HG02981 (cell line): ENCODE measurements around the gene STX10.
"Not testable (repeated sequence)": the region's sequence is repeated elsewhere in the genome, so short reads cannot be mapped to it uniquely, and the experiment has no call there.

ENCODE experiments used
- ATAC-seq: cut with Tn5 transposase; IDR thresholded peaks from one replicate; pipeline ENCODE4 v1.9.1; 2021; ENCODE audit warnings: mild to moderate bottlenecking, moderate library complexity; ENCODE audit not compliant: unreplicated experiment

The STX10 gene

DNA sequence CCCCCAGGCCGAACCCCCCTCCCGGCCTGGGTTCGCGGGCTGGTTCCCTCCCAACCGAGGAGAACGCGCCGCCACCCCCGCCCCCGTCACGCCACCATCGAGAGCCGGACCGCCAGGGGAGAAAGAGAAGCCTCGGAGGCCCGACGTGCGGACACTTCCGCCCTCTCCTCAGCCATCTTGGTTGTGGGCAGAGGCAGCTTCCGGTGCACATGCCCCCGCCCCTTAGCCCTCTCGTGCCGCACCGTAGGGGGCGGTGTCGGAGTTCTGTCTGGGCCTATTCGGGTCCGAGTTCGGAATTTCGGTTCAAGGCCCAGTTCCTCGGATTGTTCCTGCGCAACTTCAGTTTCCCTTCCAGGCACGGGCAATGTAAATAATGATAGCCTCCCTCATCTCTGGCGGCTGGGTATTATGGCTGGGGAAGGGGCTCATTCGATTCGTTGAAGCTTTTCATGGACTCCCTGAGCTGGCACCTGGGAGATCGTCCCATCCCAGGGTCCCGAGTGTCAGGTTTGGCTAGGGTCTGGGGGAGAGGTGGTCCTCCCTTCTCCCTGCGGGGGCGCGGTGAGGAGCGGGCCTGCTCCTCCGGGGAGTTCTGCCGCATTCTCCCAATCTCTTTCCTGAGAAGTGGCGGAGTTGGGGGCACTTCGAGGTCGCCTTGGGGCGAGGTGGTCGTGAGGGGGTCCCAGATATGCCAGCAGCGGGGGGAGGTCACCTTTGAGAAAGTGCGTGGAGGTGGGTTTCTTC, at the start of gene STX10, which contains the start of gene IER2:
STX10 (minus strand) TSS at position 189 of the 744 bp plus-strand sequence. CDS start 202 bp downstream, outside the sequence.
IER2 (plus strand) TSS at position 225 of the 744 bp plus-strand sequence. CDS start 2,776 bp downstream, outside the sequence.
- ATAC-seq, result peak; percentile 35

DNA sequence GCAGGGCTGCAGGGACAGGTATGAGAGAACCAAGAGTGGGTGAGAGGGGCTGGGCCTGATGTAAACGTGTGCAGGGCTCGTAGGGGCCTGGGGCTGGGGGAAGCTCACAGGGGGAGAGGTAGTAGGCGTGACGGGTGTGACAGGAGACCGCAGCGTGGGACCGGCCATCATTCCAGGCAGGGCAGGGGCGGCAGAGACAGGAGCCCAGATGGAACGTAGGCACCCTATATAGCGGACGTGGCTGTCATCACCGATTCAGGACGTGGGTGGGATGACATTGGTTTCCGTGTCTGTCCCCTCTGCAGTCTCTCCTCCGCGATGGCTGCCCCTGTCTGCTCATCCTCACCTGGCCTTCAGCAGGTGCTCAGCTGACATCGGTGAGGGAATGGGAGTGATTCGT, 48.5 kb upstream of the STX10 start:
- no peak for ATAC-seq

DNA sequence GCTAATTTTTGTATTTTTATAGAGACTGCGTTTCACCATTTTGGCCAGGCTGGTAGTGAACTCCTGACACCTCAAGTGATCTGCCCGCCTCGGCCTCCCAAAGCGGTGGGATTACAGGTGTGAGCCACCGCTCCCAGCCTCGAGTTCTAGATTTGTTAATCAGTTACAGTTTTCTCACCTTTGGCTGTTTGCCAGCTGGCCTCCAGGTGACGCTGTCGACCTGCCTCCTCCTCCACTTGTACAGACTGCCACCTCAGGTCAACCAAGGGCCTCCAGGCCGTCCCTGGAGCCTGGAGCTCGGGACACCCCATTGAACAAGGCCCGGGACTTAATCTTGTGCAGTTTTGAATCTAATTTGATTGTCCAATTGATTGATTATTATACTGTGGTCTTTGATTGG, 45.5 kb upstream of the STX10 start:
- no peak for ATAC-seq

DNA sequence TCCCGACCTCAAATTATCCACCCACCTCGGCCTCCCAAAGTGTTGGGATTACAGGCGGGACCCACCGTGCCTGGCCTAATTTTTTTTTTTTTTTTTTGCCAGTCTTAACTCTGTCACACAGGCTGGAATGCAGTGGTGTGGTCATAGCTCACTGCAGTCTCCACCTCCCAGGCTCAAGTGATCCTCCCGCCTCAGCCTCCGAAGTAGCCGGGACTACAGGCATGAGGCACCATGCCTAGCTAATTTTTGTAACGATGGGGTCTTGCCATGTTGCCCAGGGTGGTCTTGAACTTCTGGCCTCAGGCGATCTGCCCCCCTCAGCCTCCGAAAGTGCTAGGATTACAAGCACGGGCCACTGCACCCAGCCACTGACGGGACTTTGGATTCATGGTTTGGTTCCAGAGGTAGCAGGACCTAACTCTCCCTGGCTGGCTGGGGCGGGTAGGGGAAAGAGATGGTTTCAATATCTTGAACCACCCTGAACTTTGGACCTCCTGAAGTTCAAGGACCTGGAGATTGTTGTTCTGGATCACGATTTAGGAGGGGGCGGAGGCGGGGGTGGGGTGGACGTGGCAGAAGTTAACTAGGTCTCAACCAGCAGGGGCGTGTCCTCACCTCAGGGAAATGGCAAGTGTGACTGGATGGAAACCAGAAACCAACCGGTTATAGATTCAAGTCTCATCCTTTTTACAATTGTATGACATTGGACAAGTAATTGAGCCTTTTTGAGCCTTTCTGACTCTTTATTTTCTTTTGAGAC, 40.8 kb upstream of the STX10 start:
- ATAC-seq, result no peak

DNA sequence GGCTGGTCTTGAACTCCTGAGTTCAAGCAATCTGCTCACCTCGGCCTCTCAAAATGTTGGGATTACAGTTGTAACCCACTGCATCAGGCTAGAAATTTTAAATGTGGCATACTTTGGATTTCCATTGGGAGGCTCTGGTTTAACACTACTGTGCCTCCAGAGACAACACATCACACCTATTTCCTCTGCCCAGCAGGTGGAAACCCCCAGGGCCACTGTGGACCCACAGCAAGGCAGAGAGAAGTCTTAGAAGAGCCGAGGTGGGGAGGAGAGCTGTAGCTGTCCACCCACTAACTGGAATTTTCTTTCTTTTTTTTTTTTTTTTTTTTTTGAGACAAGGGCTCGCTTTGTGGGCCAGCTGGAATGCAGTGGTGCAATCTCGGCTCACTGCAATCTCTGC, 39.4 kb upstream of the STX10 start:
- no peak for ATAC-seq

DNA sequence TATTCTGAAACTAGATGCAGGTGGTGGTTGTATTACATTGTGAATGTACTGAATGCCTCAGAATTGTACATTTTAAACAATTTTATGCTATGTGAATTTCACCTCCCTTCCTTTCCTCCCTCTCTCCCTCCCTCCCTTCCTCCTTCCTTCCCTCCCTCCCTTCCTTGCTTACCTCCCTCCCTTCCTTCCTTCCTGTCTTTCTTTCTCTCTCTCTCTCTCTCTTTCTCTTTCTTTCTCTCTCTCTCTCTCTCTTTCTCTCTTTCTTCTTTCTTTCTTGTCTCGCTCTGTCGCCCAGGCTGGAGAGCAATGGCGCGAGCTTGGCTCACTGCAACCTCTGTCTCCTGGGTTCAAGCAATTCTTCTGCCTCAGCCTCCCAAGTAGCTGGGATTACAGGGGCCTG, 37.2 kb upstream of the STX10 start:
- ATAC-seq, result no peak

DNA sequence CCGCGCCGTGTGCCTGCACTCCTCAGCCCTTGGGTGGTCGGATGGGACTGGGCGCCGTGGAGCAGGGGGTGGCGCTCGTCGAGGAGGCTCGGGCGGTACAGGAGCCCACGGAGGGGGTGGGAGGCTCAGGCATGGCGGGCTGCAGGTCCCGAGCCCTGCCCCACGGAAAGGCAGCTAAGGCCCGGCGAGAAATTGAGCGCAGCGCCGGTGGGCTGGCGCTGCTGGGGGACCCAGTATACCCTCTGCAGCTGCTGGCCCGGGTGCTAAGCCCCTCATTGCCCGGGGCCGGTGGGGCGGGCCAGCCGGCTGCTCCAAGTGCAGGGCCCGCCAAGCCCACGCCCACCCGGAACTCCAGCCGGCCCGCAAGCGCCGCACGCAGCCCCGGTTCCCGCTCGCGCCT, 36.5 kb upstream of the STX10 start:
- ATAC-seq, result not testable (repeated sequence)

DNA sequence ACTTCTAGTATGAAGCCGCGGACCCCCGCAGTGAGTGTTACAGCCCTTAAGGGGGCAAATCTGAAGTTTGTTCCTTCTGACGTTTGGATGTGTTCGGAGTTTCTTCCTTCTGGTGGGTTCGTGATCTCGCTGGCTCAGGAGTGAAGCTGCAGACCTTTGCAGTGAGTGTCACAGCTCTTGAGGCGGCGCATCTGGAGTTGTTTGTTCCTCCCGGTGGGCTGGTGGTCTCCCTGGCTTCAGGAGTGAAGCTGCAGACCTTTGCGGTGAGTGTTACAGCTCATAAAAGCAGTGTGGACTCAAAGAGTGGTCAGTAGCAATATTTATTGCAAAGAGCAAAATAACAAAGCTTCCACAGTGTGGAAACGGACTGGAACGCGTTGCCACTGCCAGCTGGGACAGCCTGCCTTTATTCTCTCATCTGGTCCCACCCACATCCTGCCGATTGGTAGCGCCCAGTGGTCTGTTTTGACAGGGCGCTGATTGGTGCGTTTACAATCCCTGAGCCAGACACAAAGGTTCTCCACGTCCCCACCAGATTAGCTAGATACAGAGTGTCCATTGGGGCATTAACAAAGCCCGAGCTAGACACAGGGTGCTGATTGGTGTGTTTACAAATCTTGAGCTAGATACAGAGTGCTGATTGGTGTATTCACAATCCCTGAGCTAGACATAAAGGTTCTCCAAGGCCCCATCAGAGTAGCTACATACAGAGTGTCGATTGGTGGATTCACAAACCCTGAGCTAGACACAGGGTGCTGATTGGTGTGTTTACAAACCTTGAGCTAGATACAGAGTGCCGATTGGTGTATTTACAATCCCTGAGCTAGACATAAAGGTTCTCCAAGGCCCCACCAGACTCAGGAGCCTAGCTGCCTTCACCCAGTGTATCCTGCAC, 35.8 kb upstream of the STX10 start:
- ATAC-seq, result not testable (repeated sequence)

- ATAC-seq, result not testable (repeated sequence)
Measured at GRCh38 chr19:13184926-13185325, 34.8 kb upstream of the STX10 start.

DNA sequence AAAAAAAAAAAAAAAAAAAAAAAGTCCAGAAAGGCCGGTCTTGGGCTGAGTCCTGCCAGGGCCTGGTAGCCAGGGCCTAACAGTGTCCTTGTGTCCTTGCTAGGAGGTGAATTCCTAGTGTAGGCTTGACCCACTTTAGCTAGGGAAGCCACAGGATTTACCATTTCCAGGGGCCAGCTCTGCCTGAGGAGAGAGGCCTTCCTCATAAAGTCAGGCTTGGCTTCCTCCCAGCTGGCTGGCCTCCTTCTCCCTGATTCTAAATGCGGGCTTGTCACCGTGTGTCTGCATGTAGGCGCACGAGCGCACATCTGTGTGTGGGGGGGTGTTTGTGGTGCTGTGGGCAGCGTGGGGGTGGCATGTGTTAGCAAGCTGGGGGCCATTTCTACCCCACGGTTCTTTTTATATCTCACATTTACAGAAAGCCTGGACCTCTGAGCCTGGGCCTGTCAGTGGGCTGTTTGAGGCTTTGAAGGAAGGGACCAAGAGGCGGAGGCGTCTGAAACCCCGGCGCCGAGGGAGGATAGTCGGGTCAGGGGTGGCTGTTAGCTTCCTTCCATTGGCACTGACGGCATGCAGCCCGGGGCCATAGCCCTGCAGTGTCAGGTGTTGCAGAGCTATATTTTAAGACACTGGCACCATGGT, 31.7 kb upstream of the STX10 start:
- no peak for ATAC-seq

- ATAC-seq, result not testable (repeated sequence)
Measured at GRCh38 chr19:13178291-13178690, 28.1 kb upstream of the STX10 start.

DNA sequence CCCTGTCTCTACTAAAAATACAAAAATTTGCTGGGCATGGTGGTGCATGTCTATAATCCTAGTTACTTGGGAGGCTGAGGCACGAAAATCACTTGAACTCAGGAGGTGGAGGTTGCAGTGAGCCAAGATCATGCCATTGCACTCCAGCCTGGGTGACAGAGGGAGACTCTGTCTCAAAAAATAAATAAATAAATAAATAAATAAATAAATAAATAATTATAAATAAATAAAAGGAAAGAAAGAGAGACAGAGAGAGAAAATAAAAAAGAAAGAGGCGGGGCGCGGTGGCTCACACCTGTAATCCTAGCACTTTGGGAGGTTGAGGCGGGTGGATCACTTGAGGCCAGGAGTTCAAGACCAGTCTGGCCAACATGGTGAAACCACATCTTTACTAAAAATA, 27.4 kb upstream of the STX10 start:
- ATAC-seq, result not testable (repeated sequence)

GRCh38 chr19:13176345-13176744, 26.2 kb upstream of the STX10 start:
- no peak for ATAC-seq

GRCh38 chr19:13173139-13173737, 23.1 kb upstream of the STX10 start:
- ATAC-seq, result no peak

DNA sequence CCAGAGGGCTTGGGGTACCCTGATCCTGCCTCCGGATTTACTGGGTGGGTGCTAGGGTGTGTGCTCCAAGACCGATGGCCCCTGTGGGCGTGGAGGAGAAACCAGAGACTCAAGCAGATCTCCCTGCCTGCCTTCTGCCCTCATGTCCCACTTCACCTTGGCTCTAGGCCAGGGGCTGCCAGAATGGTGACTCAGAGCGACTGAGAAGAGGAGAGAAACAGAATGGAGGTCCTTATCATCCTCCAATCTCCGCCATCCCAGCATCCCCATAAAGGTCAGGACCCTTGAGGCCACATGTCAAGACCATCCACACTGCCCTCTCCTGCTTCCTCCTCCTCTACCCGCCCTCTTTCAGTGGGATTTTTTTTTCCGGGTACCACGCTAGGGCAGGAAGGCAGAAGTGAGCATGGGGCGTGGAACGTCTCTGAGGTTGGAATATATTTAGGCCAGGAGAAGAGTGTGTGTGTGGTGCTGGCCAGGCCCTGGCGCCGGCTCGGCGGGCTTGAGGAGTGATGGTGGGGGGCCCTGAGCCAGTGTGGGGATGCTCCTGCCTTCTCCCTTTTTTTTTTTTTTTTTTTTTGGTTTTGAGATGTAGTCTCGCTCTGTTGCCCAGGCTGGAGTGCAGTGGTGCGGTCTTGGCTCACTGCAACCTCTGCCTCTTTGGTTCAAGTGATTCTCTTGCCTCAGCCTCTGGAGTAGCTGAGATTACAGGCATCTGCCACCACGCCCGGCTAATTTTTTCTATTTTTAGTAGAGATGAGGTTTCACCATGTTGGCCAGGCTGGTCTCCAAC, 22.4 kb upstream of the STX10 start:
- ATAC-seq, result no peak

DNA sequence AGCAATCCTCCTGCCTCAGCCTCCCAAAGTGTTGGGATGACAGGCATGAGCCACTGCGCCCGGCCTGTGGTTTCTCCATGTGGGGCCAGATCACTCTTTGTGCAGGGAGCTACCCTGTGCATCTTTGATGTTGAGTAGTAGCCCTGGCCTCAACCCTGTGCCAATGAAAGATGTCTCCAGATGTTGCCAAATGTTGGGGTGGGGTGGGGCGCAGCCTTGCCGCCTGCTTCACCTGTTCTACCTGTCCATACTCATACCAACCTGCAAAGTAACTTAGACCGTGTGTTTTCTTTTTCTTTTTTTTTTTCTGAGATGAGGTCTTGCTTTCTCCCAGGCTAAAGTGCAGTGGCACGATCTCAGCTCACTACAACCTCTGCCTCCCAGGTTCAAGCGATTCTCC, 21.0 kb upstream of the STX10 start:
- ATAC-seq, result no peak

- ATAC-seq, result no peak
Measured at GRCh38 chr19:13169769-13170168, 19.6 kb upstream of the STX10 start.

DNA sequence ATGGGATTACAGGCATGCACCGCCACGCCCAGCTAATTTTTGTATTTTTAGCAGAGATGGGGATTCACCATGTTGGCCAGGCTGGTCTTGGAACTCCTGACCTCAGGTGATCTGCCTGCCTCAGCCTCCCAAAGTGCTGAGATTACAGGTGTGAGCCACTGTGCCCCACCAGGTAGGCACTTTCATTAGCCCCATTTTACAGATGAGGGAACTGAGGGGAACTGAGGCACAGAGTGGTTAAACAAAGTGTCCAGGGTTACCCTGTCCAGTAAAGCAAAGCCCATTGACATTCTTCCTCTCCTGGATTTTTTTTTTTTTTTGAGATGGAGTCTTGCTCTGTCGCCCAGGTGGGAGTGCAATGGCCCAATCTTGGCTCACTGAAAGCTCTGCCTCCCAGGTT, 16.0 kb upstream of the STX10 start:
- ATAC-seq, result not testable (repeated sequence)
